Measurements from ENCODE around the gene ULBP3.
"Not testable (repeated sequence)": the region's sequence is repeated elsewhere in the genome, so short reads cannot be mapped to it uniquely, and the experiment has no call there.

GRCh38 chr6:150015281-150016001, 53.5 kb downstream of the ULBP3 start:
- TF ChIP-seq POLR2A, CTCF (IDR thresholded peaks at IDR 0.05): not testable (repeated sequence)
